ENCODE data around the gene ZBTB22. TPM values are rescaled to one million over a fixed set of nuclear protein-coding genes. Genes with fewer than 3 reads are reported as not detected.
A peak's percentile ranks its signal among the peaks of the same experiment; 100 is the strongest.
"Not testable (repeated sequence)": the region's sequence is repeated elsewhere in the genome, so short reads cannot be mapped to it uniquely, and the experiment has no call there.

The ZBTB22 gene
- total RNA-seq, 1 donor from 2014 or later: 14.3 TPM

DNA sequence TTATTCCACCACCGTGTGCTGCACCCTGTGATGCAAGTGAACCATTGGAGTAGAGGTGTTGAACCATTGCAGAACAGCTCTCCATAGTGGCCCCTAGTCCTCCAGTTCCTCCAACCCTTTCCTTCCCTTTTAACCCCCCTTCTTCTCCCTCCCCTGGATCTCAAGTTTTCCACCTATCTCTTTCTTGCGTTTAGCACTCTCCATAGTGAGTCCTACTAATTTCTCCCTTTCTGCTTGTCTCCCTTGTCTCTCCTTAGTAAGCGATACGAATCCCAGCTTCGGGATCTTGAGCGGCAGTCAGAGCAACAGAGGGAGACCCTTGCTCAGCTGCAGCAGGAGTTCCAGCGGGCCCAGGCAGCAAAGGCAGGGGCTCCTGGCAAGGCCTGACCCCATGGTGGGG, 27.1 kb downstream of the ZBTB22 start:
- peaks cover 61% of the 10 kb centered on the region for H3K36me3 Mint-ChIP-seq (ENCODE audit: low read depth)
- H3K27me3 Mint-ChIP-seq: no peaks in the 10 kb centered on the region
- intact Hi-C loops (cut with micrococcal nuclease): loop anchor here (10.0 kb wide), 1 partner anchor 1096 kb away; the partner anchor contains the start of genes GPSM3 and PBX2
- peaks cover 26% of the 10 kb centered on the region for H3K4me1 Mint-ChIP-seq
- no peaks in the 10 kb centered on the region for H3K9me3 Mint-ChIP-seq
- no peak for DNase-seq
- peak overlapping the region; percentile 100 for H3K4me3 Mint-ChIP-seq
- peak overlapping the region; percentile 95 for H3K27ac Mint-ChIP-seq

DNA sequence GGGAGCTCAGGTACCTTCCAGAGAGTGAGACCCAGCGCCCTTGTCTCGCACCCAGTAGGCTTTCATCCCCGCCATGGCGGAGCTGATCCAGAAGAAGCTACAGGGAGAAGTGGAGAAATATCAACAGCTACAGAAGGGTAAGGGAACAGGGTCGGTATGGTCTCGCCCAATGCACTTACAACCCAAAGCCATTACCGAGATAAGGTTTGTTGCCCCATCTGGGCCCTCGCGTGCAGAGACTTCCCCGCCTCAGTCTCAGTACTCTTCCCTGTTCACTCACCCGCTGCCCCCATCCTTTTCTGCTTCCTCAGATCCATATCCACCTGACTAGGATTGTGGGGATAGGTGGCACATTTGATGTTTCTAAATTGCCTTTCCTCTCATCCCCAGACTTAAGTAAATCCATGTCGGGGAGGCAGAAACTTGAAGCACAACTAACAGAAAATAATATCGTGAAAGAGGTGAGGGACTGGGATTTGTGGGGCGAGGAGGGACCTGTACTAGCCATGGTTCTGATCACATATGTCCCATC, 27.7 kb downstream of the ZBTB22 start:
- intact Hi-C loops (cut with micrococcal nuclease): loop anchor here (1.0 to 10.0 kb wide), 7 partner anchors 9 to 1095 kb away; partner anchors contain the start of genes B3GALT4, GPSM3, PBX2 and RXRB
- Mint-ChIP-seq H3K36me3 (ENCODE audit: low read depth) (peaks cover 61% of the 10 kb centered on the region), H3K9me3 (no peaks in the 10 kb centered on the region), H3K4me3 (peak overlapping the region; percentile 100), H3K27me3 (no peaks in the 10 kb centered on the region), H3K27ac (peak overlapping the region; percentile 95), H3K4me1 (peaks cover 26% of the 10 kb centered on the region)
- DNase-seq: no peak

DNA sequence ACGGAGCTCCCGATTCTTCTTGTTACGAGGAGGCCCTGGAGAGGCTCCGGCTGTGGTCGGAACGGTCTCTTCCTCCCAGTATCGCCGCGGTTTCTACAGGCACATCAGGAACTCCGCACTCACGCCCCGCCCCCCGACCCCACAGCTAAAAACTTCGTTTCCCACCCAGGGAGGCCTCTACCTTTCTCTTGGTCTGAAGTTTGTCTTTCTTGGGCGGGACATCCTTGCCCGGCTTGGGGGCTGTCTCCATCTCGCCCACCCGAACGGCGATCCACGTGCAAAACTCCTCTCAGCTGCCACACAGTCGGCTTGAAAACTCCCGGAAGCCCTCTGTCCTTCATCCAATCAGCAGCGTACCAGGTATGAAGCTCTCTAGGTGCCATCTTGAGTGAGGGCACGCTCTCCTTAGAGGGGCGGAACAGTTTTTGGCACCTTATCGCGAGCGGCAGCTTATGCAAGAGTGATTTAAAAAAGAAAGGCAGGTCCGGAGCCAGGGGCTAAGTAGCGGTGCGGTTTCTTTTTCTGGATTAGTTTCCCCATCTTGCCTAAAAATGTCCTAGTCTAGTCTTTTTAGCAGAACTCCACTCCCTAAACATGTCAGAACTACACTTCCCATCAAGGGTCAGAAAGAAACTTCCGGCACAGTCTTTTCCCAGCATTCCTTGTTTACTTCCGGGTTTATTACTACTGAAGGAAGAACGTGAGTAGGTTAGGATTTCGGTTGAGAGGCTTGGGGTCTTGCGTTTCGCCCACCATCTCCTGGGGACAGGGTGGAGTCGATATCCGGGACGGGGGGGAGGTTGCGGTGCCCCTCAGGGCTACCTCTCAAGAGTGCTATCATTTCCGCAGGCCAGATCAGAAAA, 28.4 kb downstream of the ZBTB22 start, which contains the start of the genes PFDN6 and WDR46:
TSS of gene PFDN6 (plus strand) at position 681 of the 863 bp plus-strand sequence. CDS start 256 bp downstream, outside the sequence.
TSS of gene WDR46 (minus strand) at position 319 of the 863 bp plus-strand sequence. CDS start at position 250, 69 bp downstream.
- Mint-ChIP-seq H3K4me3 (peak within 1 kb of the TSS; percentile 100), H3K4me1 (peaks cover 28% of the 10 kb centered on the region), H3K36me3 (ENCODE audit: low read depth) (peaks cover 63% of the 10 kb centered on the region), H3K27ac (peak within 1 kb of the TSS; percentile 95), H3K27me3 (no peaks in the 10 kb centered on the region), H3K9me3 (no peaks in the 10 kb centered on the region)
- peak; percentile 95 for DNase-seq
- intact Hi-C loops (cut with micrococcal nuclease): loop anchor here (1.0 kb wide), 6 partner anchors 10 to 89 kb away; partner anchors contain the start of genes B3GALT4, RXRB, SLC39A7 and TAPBP

DNA sequence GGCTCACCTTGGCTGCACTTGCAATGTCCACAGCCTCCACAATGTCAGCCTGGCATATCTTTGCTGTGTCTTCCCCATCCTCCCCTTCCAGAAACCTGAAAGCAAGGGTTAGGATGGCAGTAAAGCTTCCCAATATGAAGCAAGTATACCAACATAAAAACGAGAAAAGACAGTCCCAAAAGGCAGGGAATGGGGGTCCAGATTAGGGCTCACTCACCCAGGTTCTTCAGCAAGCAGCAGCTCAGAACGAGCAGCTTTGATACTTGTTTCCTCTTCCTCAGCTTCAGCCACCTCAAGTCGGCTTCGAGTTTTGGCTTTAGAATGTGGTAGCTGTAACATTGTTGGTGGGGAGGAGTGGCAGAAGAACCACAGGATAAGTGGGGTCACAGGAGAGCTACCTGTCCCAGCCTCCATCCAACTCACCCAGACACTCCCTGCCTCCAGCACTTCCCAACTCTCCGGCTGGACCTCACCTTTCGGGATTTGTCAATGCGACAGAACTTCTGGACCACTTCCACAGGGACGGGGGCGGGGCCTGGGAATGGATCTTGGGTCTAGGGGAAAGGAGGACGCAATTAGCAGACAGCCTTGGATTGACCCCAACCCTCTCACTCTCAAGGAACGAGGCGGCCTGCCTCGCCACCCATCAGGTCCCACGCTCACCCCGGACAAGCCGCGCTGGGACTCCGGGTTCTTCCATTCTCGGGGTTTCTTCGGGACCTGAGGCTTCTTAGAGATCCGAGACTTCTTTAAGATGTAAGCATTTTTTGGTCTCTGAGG, 29.2 kb downstream of the ZBTB22 start:
- H3K9me3 Mint-ChIP-seq: no peaks in the 10 kb centered on the region
- H3K4me3 Mint-ChIP-seq: peak overlapping the region; percentile 100
- no peaks in the 10 kb centered on the region for H3K27me3 Mint-ChIP-seq
- H3K27ac Mint-ChIP-seq: peak overlapping the region; percentile 95
- intact Hi-C loops (cut with micrococcal nuclease): no loop called here
- H3K4me1 Mint-ChIP-seq: peaks cover 28% of the 10 kb centered on the region
- DNase-seq: no peak
- peaks cover 63% of the 10 kb centered on the region for H3K36me3 Mint-ChIP-seq (ENCODE audit: low read depth)

DNA sequence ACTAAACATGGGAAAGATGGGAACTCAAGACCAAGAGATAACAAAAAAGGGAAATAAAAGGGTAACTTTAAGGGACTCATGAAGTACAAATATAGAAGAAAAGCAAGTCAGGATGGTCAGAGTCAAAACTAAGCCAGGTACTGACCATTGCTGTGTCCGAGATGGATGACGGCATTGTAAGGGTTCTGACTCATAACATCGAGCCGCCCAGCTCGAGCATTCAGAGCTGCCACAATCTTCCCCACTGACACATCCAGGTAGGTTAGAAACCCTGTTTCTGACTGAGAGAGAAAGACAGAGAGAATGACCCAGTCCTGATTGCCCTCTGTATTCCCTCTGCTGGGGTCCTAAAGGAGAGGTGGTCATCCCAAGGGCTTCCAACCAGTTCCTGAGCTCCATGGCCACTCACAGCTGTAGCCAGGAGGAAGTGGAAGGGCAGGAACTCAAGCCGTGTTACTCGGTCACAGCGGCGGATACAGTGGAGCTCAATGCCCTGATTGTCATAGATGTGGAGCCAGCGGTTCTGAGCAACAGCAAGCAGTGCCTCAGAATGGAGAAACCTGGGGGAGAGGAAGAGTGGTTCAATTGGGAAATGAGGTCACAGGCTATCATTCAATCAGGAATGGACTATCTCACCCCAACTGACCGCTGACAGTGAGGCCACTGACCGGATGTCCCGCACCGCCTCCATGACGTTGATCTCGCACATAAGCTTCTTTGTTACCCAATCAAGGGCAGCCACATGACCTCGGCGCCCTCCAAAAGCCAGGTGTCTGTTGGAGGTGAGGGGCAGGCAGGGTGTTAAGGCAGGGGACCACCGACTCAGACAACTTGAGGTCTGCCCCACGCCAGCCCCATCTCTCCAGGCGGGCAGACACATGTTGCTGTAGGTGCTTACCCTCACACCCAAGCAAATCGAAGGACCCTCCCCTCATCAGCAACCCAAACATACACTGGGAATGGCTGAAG, 30.3 kb downstream of the ZBTB22 start:
- intact Hi-C loops (cut with micrococcal nuclease): no loop called here
- Mint-ChIP-seq H3K4me1 (peaks cover 28% of the 10 kb centered on the region), H3K27me3 (no peaks in the 10 kb centered on the region), H3K27ac (no peak overlapping the region), H3K9me3 (no peaks in the 10 kb centered on the region), H3K36me3 (ENCODE audit: low read depth) (peaks cover 62% of the 10 kb centered on the region), H3K4me3 (peak overlapping the region; percentile 100)
- no peak for DNase-seq

DNA sequence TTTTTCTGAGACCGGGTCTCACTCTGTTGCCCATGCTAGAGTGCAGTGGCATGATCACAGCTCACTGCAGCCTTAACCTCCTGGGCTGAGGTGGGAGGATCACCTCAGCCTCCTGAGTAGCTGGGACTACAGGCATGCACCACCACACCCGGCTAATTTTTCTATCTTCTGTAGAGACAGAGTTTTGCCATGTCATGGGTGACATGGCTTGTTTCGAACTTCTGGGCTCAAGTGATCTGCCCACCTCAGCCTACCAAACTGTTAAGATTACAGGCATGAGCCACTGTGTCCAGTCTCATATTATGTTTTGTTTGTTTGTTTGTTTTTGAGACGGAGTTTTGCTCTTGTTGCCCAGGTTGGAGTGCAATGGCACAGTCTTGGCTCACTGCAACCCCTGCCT, 32.3 kb downstream of the ZBTB22 start:
- Mint-ChIP-seq H3K36me3 (ENCODE audit: low read depth) (peaks cover 59% of the 10 kb centered on the region), H3K4me1 (peaks cover 24% of the 10 kb centered on the region)
- H3K9me3 Mint-ChIP-seq; H3K4me3 Mint-ChIP-seq; H3K27me3 Mint-ChIP-seq; H3K27ac Mint-ChIP-seq; DNase-seq; intact Hi-C loops (cut with micrococcal nuclease): not testable (repeated sequence)

DNA sequence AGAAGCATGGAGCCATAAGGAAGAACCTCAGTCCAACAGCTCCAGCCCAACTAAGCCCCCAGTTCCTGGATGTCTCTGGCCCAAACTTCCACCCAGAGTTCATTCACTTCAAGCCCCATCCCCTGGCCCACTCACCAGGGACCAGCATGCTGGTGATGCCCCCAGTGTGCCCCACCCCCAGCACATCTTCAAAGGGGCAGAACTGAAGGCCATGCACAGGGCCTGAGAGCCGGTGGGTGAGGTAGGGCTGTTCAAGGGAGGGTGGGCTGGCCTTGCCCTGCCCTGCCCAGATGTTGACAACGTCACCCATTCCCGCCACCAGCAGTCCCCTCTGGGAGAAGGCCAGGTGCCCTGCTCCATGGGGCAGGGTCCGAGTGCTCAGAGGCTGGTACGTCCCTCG, 37.0 kb downstream of the ZBTB22 start:
- intact Hi-C loops (cut with micrococcal nuclease): no loop called here
- Mint-ChIP-seq H3K27me3 (no peaks in the 10 kb centered on the region), H3K9me3 (no peaks in the 10 kb centered on the region), H3K27ac (no peak overlapping the region), H3K36me3 (ENCODE audit: low read depth) (peaks cover 60% of the 10 kb centered on the region), H3K4me1 (peaks cover 32% of the 10 kb centered on the region), H3K4me3 (no peak overlapping the region)
- DNase-seq: no peak

DNA sequence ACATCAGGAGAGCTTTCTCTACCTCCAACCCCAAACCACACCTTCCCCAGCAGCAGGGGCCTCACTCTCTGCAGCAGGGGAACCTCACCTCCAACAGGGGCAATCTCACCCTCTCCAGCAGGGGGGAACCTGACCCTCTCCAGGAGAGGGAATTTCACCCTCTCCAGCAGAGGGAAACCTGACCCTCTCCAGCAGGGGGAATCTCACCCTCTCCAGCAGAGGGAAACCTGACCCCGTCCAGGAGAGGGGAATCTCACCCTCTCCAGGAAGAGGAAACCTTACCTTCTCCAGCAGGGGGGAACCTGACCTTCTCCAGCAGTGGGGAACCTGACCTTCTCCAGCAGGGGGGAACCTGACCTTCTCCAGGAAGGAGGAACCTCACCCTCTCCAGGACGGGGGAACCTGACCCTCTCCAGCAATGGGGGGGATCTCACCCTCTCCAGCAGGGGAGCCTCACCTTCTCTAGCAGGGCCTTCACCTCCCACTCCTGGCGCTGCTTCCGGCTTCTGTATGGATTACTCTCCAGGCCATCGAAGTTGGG, 37.5 kb downstream of the ZBTB22 start:
- H3K4me1 Mint-ChIP-seq: peaks cover 36% of the 10 kb centered on the region
- no peak overlapping the region for H3K4me3 Mint-ChIP-seq
- H3K27me3 Mint-ChIP-seq: no peaks in the 10 kb centered on the region
- intact Hi-C loops (cut with micrococcal nuclease): loop anchor here (10.0 kb wide), 2 partner anchors 135 to 435 kb away; partner anchors contain the start of genes CUTA, PHF1 and PSMB8
- H3K27ac Mint-ChIP-seq: no peak overlapping the region
- H3K9me3 Mint-ChIP-seq: no peaks in the 10 kb centered on the region
- H3K36me3 Mint-ChIP-seq (ENCODE audit: low read depth): peaks cover 65% of the 10 kb centered on the region
- DNase-seq: no peak

DNA sequence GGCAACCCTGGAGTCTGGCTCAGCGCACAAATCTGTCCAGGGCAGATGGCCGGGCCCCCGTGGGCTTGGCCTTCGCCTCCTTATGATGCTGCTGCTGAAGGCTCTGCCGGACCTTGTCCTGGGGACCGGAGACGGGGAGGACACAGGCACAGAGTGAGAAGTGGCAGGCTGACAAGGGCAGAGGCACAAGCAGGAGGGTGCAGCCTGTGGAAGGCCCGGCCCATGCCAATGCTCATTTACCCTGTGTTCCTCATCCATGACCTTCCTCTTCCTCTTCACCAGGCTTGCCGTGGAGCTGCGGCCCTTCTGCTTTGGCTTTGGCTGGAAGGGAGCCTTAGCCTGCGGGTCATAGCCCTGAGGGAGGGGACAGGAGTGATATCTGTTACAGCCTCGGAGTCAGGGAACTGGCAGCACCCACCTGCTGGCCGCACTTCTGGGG, 38.3 kb downstream of the ZBTB22 start:
- no peak for DNase-seq
- Mint-ChIP-seq H3K36me3 (ENCODE audit: low read depth) (peaks cover 69% of the 10 kb centered on the region), H3K27me3 (no peaks in the 10 kb centered on the region), H3K4me3 (no peak overlapping the region), H3K4me1 (peaks cover 42% of the 10 kb centered on the region), H3K27ac (peak overlapping the region; percentile 25), H3K9me3 (no peaks in the 10 kb centered on the region)
- intact Hi-C loops (cut with micrococcal nuclease): loop anchor here (10.0 kb wide), 2 partner anchors 136 to 434 kb away; partner anchors contain the start of genes CUTA, PHF1 and PSMB8

DNA sequence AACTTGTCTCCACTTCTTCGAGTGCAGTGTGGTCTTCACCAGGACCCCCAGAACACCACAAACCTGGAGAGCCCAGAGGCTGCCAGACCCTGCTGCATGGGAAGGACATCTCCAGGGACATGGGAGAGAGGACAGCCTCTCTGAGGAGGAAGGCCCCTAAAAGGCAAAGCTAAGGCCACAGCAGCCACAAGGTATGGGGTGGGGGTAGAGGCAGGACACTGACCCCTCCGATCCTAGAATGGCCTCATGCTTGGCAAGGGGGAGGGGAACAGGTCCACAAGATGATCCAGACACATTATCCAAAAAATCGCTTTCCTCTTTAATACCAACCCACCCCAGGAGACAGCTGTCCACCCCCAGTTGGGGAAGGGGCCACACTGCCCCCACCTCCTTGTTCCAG, 38.7 kb downstream of the ZBTB22 start:
- Mint-ChIP-seq H3K4me3 (peak overlapping the region; percentile 6), H3K4me1 (peaks cover 44% of the 10 kb centered on the region), H3K9me3 (no peaks in the 10 kb centered on the region), H3K27ac (no peak overlapping the region), H3K36me3 (ENCODE audit: low read depth) (peaks cover 69% of the 10 kb centered on the region), H3K27me3 (no peaks in the 10 kb centered on the region)
- intact Hi-C loops (cut with micrococcal nuclease): loop anchor here (10.0 kb wide), 2 partner anchors 136 to 434 kb away; partner anchors contain the start of genes CUTA, PHF1 and PSMB8
- DNase-seq: no peak

DNA sequence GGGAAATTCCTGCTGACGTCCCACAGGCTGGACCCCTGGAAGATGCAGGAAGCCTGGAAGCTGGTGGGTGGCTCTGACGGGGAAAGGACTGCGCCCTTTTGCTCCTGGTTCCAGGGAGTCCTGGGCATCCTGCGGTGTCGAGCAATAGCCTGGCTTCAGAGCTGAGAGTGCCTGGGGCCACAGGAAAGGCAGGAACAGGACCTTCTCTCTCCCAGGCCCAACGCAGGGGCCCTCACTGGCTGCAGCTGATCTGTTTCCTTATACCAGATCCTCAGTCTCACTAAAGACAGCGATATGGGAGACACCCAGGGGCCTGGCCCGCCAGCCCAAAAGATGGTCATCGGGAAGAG, 39.2 kb downstream of the ZBTB22 start:
- Mint-ChIP-seq H3K27ac (no peak overlapping the region), H3K27me3 (no peaks in the 10 kb centered on the region), H3K4me3 (peak overlapping the region; percentile 6), H3K9me3 (no peaks in the 10 kb centered on the region), H3K36me3 (ENCODE audit: low read depth) (peaks cover 73% of the 10 kb centered on the region), H3K4me1 (peaks cover 48% of the 10 kb centered on the region)
- intact Hi-C loops (cut with micrococcal nuclease): loop anchor here (10.0 kb wide), 2 partner anchors 136 to 434 kb away; partner anchors contain the start of genes CUTA, PHF1 and PSMB8
- no peak for DNase-seq

DNA sequence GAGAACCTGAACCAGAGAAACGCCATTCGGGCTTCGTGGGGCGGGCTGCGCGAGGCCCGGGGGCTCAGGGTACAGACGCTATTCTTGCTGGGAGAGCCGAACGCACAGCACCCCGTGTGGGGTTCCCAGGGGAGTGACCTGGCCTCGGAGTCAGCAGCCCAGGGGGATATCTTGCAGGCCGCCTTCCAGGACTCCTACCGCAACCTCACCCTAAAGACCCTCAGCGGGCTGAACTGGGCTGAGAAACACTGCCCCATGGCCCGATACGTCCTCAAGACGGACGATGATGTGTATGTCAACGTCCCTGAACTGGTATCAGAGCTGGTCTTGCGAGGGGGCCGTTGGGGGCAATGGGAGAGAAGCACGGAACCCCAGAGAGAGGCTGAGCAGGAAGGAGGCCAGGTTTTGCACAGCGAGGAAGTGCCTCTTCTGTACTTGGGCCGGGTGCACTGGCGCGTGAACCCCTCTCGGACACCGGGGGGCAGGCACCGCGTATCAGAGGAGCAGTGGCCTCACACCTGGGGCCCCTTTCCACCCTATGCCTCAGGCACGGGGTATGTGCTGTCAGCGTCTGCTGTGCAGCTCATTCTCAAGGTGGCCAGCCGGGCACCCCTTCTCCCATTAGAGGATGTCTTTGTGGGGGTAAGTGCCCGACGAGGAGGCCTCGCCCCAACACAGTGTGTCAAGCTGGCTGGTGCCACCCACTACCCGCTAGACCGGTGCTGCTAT, 39.7 kb downstream of the ZBTB22 start:
- DNase-seq: peak; percentile 76
- peaks cover 52% of the 10 kb centered on the region for H3K4me1 Mint-ChIP-seq
- peak overlapping the region; percentile 91 for H3K27ac Mint-ChIP-seq
- H3K9me3 Mint-ChIP-seq: no peaks in the 10 kb centered on the region
- peak overlapping the region; percentile 83 for H3K4me3 Mint-ChIP-seq
- no peaks in the 10 kb centered on the region for H3K27me3 Mint-ChIP-seq
- peaks cover 76% of the 10 kb centered on the region for H3K36me3 Mint-ChIP-seq (ENCODE audit: low read depth)
- intact Hi-C loops (cut with micrococcal nuclease): loop anchor here (1.0 to 10.0 kb wide), 5 partner anchors 11 to 433 kb away; partner anchors contain the start of genes CUTA, PFDN6, PHF1 and PSMB8
